IPS-NIHi7 (cell line): ENCODE measurements around the gene MMP23B.
"Not testable (repeated sequence)": the region's sequence is repeated elsewhere in the genome, so short reads cannot be mapped to it uniquely, and the experiment has no call there.

Experiments used
- DNase-seq: peaks from one replicate; pipeline ENCODE4 v3.0.0; 2012; ENCODE audit warnings: mixed read lengths; ENCODE audit errors: extremely low spot score

MMP23B gene

GRCh38 chr1:1666526-1666925 is 34.6 kb downstream of the MMP23B start:
- DNase-seq: no peak

GRCh38 chr1:1669468-1670440 is 37.8 kb downstream of the MMP23B start:
- DNase-seq: no peak

- DNase-seq: no peak
Observed at GRCh38 chr1:1670866-1671265, 38.9 kb downstream of the MMP23B start.

- no peak for DNase-seq
Observed at GRCh38 chr1:1671365-1672119, 39.6 kb downstream of the MMP23B start.

GRCh38 chr1:1672181-1672965 is 40.4 kb downstream of the MMP23B start:
- DNase-seq: no peak

- not testable (repeated sequence) for DNase-seq
Observed at GRCh38 chr1:1674806-1675205, 42.8 kb downstream of the MMP23B start.

- DNase-seq: not testable (repeated sequence)
Observed at GRCh38 chr1:1675218-1675617, 43.2 kb downstream of the MMP23B start.

- DNase-seq: not testable (repeated sequence)
Observed at GRCh38 chr1:1676087-1676486, 44.1 kb downstream of the MMP23B start.

- peak; percentile 8 for DNase-seq
Observed at GRCh38 chr1:1677718-1678580, 46.0 kb downstream of the MMP23B start.

GRCh38 chr1:1678581-1679380 is 46.8 kb downstream of the MMP23B start:
- DNase-seq: peak; percentile 51

- DNase-seq: no peak
Observed at GRCh38 chr1:1680031-1680911, 48.3 kb downstream of the MMP23B start.

GRCh38 chr1:1680912-1681273 is 48.9 kb downstream of the MMP23B start:
- DNase-seq: no peak

- peak; percentile 48 for DNase-seq
Observed at GRCh38 chr1:1683104-1683905, 51.3 kb downstream of the MMP23B start.
